Calu3 (cell line): Measurements from ENCODE around the gene SGSM2. TPM values are rescaled to one million over a fixed set of nuclear protein-coding genes. Genes with fewer than 3 reads are reported as not detected.

Source experiments
- BruUV-seq: library from RNA; stranded (reverse); fragments of 400-500 nt; replicated peaks from 2 replicates; lab custom pipeline; 2021; lab: Mats Ljungman, UMichigan
- CTCF ChIA-PET: fragments of 300-600 bp; sonication (Branson Sonifier 250); formaldehyde crosslinking; loops from one replicate; lab custom pipeline; 2022; ENCODE audit warnings: antibody characterized with exemption; lab: Charles Lee
- DNase-seq: peaks from one replicate; pipeline ENCODE4 v3.0.0; 2022
- H3K27ac Mint-ChIP-seq: one replicate; pipeline ENCODE4 v1.8.0; 2022; ENCODE audit warnings: mixed read lengths; ENCODE audit not compliant: unreplicated experiment
- H3K27me3 Mint-ChIP-seq: one replicate; pipeline ENCODE4 v1.8.0; 2022; ENCODE audit warnings: mixed read lengths; ENCODE audit not compliant: unreplicated experiment
- H3K36me3 Mint-ChIP-seq: one replicate; pipeline ENCODE4 v1.8.0; 2022; ENCODE audit warnings: mild to moderate bottlenecking, moderate library complexity, mixed read lengths; ENCODE audit not compliant: insufficient read depth, unreplicated experiment
- H3K4me1 Mint-ChIP-seq: one replicate; pipeline ENCODE4 v1.8.0; 2022; ENCODE audit warnings: mild to moderate bottlenecking, low read depth, mixed read lengths; ENCODE audit not compliant: unreplicated experiment
- H3K4me3 Mint-ChIP-seq: one replicate; pipeline ENCODE4 v1.8.0; 2022; ENCODE audit warnings: mild to moderate bottlenecking, low read depth, moderate library complexity, mixed read lengths; ENCODE audit not compliant: unreplicated experiment
- H3K9me3 Mint-ChIP-seq: one replicate; pipeline ENCODE4 v1.8.0; 2022; ENCODE audit warnings: low read depth, mixed read lengths; ENCODE audit not compliant: unreplicated experiment
- intact Hi-C: fragments of 100-400 bp; cut with micrococcal nuclease; formaldehyde crosslinking; loops from one replicate; pipeline ENCODE4 v1.10.0; 2022; ENCODE audit not compliant: unreplicated experiment
- total RNA-seq: library from RNA; stranded (reverse); gene quantifications from 2 replicates; pipeline ENCODE4 v1.2.3, GENCODE V29; 2022
- TF ChIP-seq, protein P1 (sequence below): fragments of 200-600 bp; IDR thresholded peaks from one replicate; pipeline ENCODE4 v1.8.0; 2022; ENCODE audit warnings: antibody characterized with exemption; ENCODE audit not compliant: unreplicated experiment

SGSM2 gene
- total RNA-seq, 1 experiment from 2014 or later: 54.9 TPM

- DNase-seq: no peak
- no TSS peak for BruUV-seq
- no peak overlapping the region for H3K27ac Mint-ChIP-seq
- no peaks in the 10 kb centered on the region for H3K27me3 Mint-ChIP-seq
- TF ChIP-seq, protein P1, sequence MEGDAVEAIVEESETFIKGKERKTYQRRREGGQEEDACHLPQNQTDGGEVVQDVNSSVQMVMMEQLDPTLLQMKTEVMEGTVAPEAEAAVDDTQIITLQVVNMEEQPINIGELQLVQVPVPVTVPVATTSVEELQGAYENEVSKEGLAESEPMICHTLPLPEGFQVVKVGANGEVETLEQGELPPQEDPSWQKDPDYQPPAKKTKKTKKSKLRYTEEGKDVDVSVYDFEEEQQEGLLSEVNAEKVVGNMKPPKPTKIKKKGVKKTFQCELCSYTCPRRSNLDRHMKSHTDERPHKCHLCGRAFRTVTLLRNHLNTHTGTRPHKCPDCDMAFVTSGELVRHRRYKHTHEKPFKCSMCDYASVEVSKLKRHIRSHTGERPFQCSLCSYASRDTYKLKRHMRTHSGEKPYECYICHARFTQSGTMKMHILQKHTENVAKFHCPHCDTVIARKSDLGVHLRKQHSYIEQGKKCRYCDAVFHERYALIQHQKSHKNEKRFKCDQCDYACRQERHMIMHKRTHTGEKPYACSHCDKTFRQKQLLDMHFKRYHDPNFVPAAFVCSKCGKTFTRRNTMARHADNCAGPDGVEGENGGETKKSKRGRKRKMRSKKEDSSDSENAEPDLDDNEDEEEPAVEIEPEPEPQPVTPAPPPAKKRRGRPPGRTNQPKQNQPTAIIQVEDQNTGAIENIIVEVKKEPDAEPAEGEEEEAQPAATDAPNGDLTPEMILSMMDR: no peak
- CTCF ChIA-PET: no interaction called here
- H3K9me3 Mint-ChIP-seq: no peaks in the 10 kb centered on the region
- no peak overlapping the region for H3K4me3 Mint-ChIP-seq
- peaks cover 14% of the 10 kb centered on the region for H3K36me3 Mint-ChIP-seq
- intact Hi-C loops: no loop called here
- H3K4me1 Mint-ChIP-seq: no peaks in the 10 kb centered on the region
These were observed 86.0 kb downstream of the SGSM2 start for GRCh38 chr17:2423271-2423670.

DNA sequence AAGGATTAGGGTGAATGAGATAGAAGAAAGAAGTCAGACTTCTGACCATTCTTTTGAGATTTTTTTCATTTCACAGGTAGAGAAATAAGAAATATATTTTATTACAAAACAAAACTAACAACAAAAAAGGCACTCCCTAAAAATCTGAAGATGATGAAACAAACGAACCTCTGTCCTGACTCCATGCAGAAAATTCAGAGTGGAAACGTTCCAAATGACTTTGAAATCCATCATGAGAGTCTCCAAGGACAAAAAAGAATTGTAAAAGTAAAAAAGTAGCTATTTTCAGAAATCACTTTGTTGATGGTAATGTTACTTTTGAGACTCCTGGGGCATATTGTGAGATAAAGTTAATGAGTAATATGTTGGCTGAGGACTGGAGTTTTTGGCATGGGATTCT, 89.9 kb downstream of the SGSM2 start:
- CTCF ChIA-PET: no interaction called here
- TF ChIP-seq, protein P1: no peak
- Mint-ChIP-seq H3K9me3 (no peaks in the 10 kb centered on the region), H3K27me3 (no peaks in the 10 kb centered on the region), H3K4me1 (no peaks in the 10 kb centered on the region), H3K36me3 (peaks cover 8% of the 10 kb centered on the region), H3K27ac (no peak overlapping the region), H3K4me3 (no peak overlapping the region)
- DNase-seq: no peak
- intact Hi-C loops: no loop called here
- BruUV-seq: no TSS peak

- DNase-seq: no peak
- BruUV-seq: no TSS peak
- H3K4me3 Mint-ChIP-seq: no peak overlapping the region
- TF ChIP-seq, protein P1: no peak
- intact Hi-C loops: no loop called here
- CTCF ChIA-PET: no interaction called here
- no peaks in the 10 kb centered on the region for H3K4me1 Mint-ChIP-seq
- peaks cover 8% of the 10 kb centered on the region for H3K36me3 Mint-ChIP-seq
- H3K27ac Mint-ChIP-seq: no peak overlapping the region
- no peaks in the 10 kb centered on the region for H3K9me3 Mint-ChIP-seq
- H3K27me3 Mint-ChIP-seq: no peaks in the 10 kb centered on the region
These were observed 90.6 kb downstream of the SGSM2 start for GRCh38 chr17:2427910-2428309.

Other genes starting within 250 kb of the SGSM2 start
- 13.0 and 13.5 TPM in 2 replicates for gene SMG6, start 33.7 kb upstream of the SGSM2 start, total RNA-seq
- gene SRR, start 33.6 kb upstream of the SGSM2 start, total RNA-seq: 6.4 and 7.0 TPM in 2 replicates
- gene TSR1, start 1.0 kb upstream of the SGSM2 start, total RNA-seq: 34.3 and 36.2 TPM in 2 replicates
- gene MNT, start 63.6 kb downstream of the SGSM2 start, total RNA-seq: 32.1 and 34.8 TPM in 2 replicates
- 27.8 and 28.6 TPM in 2 replicates for gene METTL16, start 174.4 kb downstream of the SGSM2 start, total RNA-seq